Neural progenitor cell (in vitro differentiated cells): ENCODE data around the gene NCAPD3. TPM values are rescaled to one million over a fixed set of nuclear protein-coding genes. Genes with fewer than 3 reads are reported as not detected.

Experiments used
- DNase-seq: peaks from one replicate; pipeline ENCODE4 v3.0.0-alpha.2; 2016; ENCODE audit warnings: low spot score
- H2AFZ ChIP-seq: fragments of 200-600 bp; sonication (generic); replicated peaks from 2 replicates; pipeline ENCODE4 v1.6.1; 2016; ENCODE audit warnings: antibody characterized with exemption
- H3F3A ChIP-seq: fragments of 200-600 bp; sonication (generic); 2 replicates; pipeline ENCODE4 v1.6.1; 2016; ENCODE audit warnings: antibody characterized with exemption, low read depth
- H3K27ac ChIP-seq: fragments of 200-600 bp; sonication (generic); 2 replicates; pipeline ENCODE4 v1.5.1; 2016; ENCODE audit warnings: mild to moderate bottlenecking
- H3K27me3 ChIP-seq: fragments of 200-600 bp; sonication (generic); 2 replicates; pipeline ENCODE4 v1.6.1; 2016; ENCODE audit warnings: mild to moderate bottlenecking, moderate library complexity
- H3K36me3 ChIP-seq: fragments of 200-600 bp; sonication (generic); 2 replicates; pipeline ENCODE4 v1.5.1; 2016
- H3K4me1 ChIP-seq: fragments of 200-600 bp; sonication (generic); 2 replicates; pipeline ENCODE4 v1.6.1; 2016; ENCODE audit warnings: mixed run types
- H3K4me2 ChIP-seq: fragments of 200-600 bp; sonication (generic); 2 replicates; pipeline ENCODE4 v1.6.1; 2016
- H3K4me3 ChIP-seq: fragments of 200-600 bp; sonication (generic); 2 replicates; pipeline ENCODE4 v1.5.1; 2016
- H3K79me2 ChIP-seq: fragments of 200-600 bp; sonication (generic); 2 replicates; pipeline ENCODE4 v1.6.1; 2016; ENCODE audit warnings: low read depth
- H3K9ac ChIP-seq: fragments of 200-600 bp; sonication (generic); 2 replicates; pipeline ENCODE4 v1.6.1; 2016
- H3K9me3 ChIP-seq: fragments of 200-600 bp; sonication (generic); 2 replicates; pipeline ENCODE4 v1.5.1; 2016; ENCODE audit warnings: low read depth
- H4K20me1 ChIP-seq: fragments of 200-600 bp; sonication (generic); 2 replicates; pipeline ENCODE4 v1.6.1; 2016; ENCODE audit warnings: low read depth
- H3K27ac Mint-ChIP-seq: 3 replicates; pipeline ENCODE4 v1.8.0; 2021; ENCODE audit warnings: mixed read lengths
- H3K27me3 Mint-ChIP-seq: 2 replicates; pipeline ENCODE4 v1.8.0; 2022; ENCODE audit warnings: low read depth, mild to moderate bottlenecking, inconsistent platforms, moderate library complexity, mixed read lengths; ENCODE audit not compliant: insufficient read depth
- H3K36me3 Mint-ChIP-seq: 3 replicates; pipeline ENCODE4 v1.8.0; 2021; ENCODE audit warnings: mixed read lengths
- H3K4me1 Mint-ChIP-seq: 3 replicates; pipeline ENCODE4 v1.8.0; 2021; ENCODE audit warnings: mixed read lengths
- H3K4me3 Mint-ChIP-seq: 3 replicates; pipeline ENCODE4 v1.8.0; 2021; ENCODE audit warnings: mild to moderate bottlenecking, moderate library complexity, mixed read lengths
- H3K9me3 Mint-ChIP-seq: 3 replicates; pipeline ENCODE4 v1.8.0; 2020; ENCODE audit warnings: mixed read lengths
- CTCF ChIP-seq: fragments of 200-600 bp; sonication (generic); IDR thresholded peaks from 2 replicates; pipeline ENCODE4 v1.5.1; 2017; ENCODE audit warnings: antibody characterized with exemption, mild to moderate bottlenecking
- EZH2 ChIP-seq: fragments of 200-600 bp; sonication (generic); IDR thresholded peaks from 2 replicates; pipeline ENCODE4 v1.6.1; 2017; ENCODE audit warnings: antibody characterized with exemption, mild to moderate bottlenecking, moderate library complexity
- EZH2phosphoT487 ChIP-seq: fragments of 200-600 bp; sonication (generic); IDR thresholded peaks from 2 replicates; pipeline ENCODE4 v1.6.1; 2017; ENCODE audit warnings: antibody characterized with exemption
- total RNA-seq: library from RNA; depleted of rRNA; stranded (reverse); fragments of >200 nt; gene quantifications from 2 replicates; pipeline ENCODE4 v1.2.3, GENCODE V29; 2015; ENCODE audit warnings: low replicate concordance

Gene NCAPD3
- total RNA-seq, 1 donor from 2014 or later, result 41.0 TPM

DNA sequence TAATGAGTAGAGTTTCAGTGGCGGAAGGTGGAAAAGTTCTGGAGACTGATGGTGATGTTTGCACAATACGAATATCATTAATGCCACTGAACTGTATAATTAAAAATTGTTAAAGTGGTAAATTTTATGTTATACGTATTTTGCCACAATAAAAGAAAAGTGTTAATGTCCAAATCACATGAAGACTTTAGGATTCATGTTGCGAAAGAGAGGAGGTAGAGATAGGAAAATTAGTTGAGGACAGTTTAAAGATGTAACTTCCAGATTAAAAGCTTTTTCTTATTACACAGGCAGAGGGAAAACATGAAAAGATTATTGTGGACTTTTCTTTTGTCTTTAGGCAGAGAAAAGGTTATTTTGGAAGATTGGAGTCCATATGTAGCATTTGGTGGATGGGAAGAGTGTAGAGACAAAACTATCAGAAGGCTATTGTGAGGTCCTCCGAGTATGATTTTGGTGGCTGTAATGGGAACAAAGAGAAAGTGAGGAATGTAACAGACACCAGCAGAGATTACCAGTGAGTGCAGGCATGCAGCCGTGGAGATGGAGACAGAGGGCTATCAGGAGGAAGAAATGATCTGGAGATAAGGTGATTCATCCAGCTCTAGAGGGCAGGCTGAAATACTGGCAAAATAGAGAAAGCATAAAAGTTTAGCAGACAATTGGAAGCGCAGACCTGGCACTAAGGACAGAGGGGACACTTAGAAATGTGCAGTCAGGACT, 13.2 kb upstream of the NCAPD3 start:
- peaks cover 10% of the 10 kb centered on the region for H3K4me1 Mint-ChIP-seq
- no peak overlapping the region for H3K4me3 Mint-ChIP-seq
- H3K27me3 ChIP-seq, result no peaks in the 10 kb centered on the region
- no peaks in the 10 kb centered on the region for H3K9me3 ChIP-seq
- H3K36me3 ChIP-seq, result no peaks in the 10 kb centered on the region
- no peaks in the 10 kb centered on the region for H3F3A ChIP-seq
- no peak overlapping the region for H3K4me3 ChIP-seq
- no peaks in the 10 kb centered on the region for H4K20me1 ChIP-seq
- DNase-seq, result no peak
- no peaks in the 10 kb centered on the region for H3K4me1 ChIP-seq
- peaks cover 9% of the 10 kb centered on the region for H3K36me3 Mint-ChIP-seq
- H3K9ac ChIP-seq, result no peak overlapping the region
- H3K27ac ChIP-seq, result no peak overlapping the region
- H3K4me2 ChIP-seq, result no peak overlapping the region
- H2AFZ ChIP-seq, result no peak overlapping the region
- H3K79me2 ChIP-seq, result no peaks in the 10 kb centered on the region
- H3K27ac Mint-ChIP-seq, result no peak overlapping the region
- H3K27me3 Mint-ChIP-seq, result peaks cover 3% of the 10 kb centered on the region
- TF ChIP-seq CTCF (no peak), EZH2 (no peak), EZH2phosphoT487 (no peak)
- H3K9me3 Mint-ChIP-seq, result no peaks in the 10 kb centered on the region

DNA sequence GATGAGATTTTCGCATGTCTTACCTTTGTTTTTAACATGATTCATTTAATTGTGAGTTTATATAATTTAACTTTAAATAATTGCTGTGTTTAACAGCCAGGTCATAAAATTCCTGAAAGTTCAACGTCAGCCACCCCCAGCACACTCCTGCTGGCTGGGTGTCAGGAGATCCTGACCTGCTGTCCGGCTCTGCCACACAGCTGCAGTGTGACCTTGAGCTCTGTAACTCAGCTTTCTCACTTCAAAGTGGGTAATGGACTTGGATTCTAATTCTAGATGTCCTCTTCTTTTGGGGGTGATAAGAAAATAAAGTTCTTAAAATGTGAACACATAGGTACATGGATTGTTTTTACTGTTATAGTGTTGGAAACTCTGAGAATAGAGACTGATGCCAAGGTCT, 11.6 kb upstream of the NCAPD3 start:
- Mint-ChIP-seq H3K27ac (no peak overlapping the region), H3K4me3 (no peak overlapping the region), H3K36me3 (peaks cover 9% of the 10 kb centered on the region), H3K27me3 (peaks cover 3% of the 10 kb centered on the region), H3K9me3 (no peaks in the 10 kb centered on the region), H3K4me1 (peaks cover 14% of the 10 kb centered on the region)
- Histone ChIP-seq H3F3A (no peaks in the 10 kb centered on the region), H3K79me2 (no peaks in the 10 kb centered on the region), H3K27me3 (no peaks in the 10 kb centered on the region), H3K4me1 (no peaks in the 10 kb centered on the region), H3K4me2 (no peak overlapping the region), H3K27ac (no peak overlapping the region), H3K36me3 (no peaks in the 10 kb centered on the region), H4K20me1 (no peaks in the 10 kb centered on the region), H2AFZ (no peak overlapping the region), H3K4me3 (no peak overlapping the region), H3K9me3 (no peaks in the 10 kb centered on the region), H3K9ac (no peak overlapping the region)
- no peak for DNase-seq
- TF ChIP-seq EZH2, result no peak
- TF ChIP-seq EZH2phosphoT487, result no peak
- TF ChIP-seq CTCF, result no peak

GRCh38 chr11:134233729-134234179, 10.0 kb upstream of the NCAPD3 start:
- Histone ChIP-seq H3K4me1 (no peaks in the 10 kb centered on the region), H3K36me3 (no peaks in the 10 kb centered on the region), H3K27ac (no peak overlapping the region), H3K9me3 (no peaks in the 10 kb centered on the region), H3K4me3 (no peak overlapping the region), H3K4me2 (no peak overlapping the region), H3K79me2 (no peaks in the 10 kb centered on the region), H3F3A (no peaks in the 10 kb centered on the region), H2AFZ (no peak overlapping the region), H4K20me1 (no peaks in the 10 kb centered on the region), H3K9ac (no peak overlapping the region), H3K27me3 (no peaks in the 10 kb centered on the region)
- peaks cover 9% of the 10 kb centered on the region for H3K36me3 Mint-ChIP-seq
- no peak for DNase-seq
- no peak overlapping the region for H3K27ac Mint-ChIP-seq
- H3K4me3 Mint-ChIP-seq, result no peak overlapping the region
- H3K27me3 Mint-ChIP-seq, result peaks cover 3% of the 10 kb centered on the region
- H3K9me3 Mint-ChIP-seq, result no peaks in the 10 kb centered on the region
- TF ChIP-seq CTCF, result no peak
- TF ChIP-seq EZH2phosphoT487, result no peak
- no peak for TF ChIP-seq EZH2
- peaks cover 24% of the 10 kb centered on the region for H3K4me1 Mint-ChIP-seq
